Testis (tissue), 3 donors: ENCODE measurements around the gene ZNF786. TPM values are rescaled to one million over a fixed set of nuclear protein-coding genes. Genes with fewer than 3 reads are reported as not detected.
"Not testable (repeated sequence)": the region's sequence is repeated elsewhere in the genome, so short reads cannot be mapped to it uniquely, and the experiment has no call there.

Source experiments
- DNase-seq: peaks from one replicate; pipeline ENCODE4 v3.0.0-alpha.2; 2019
- H3K27ac ChIP-seq, 2 donors: fragments of 200-600 bp; sonication (generic); one replicate each; pipeline ENCODE4 v1.5.1; 2019
- H3K27me3 ChIP-seq: fragments of 200-600 bp; sonication (generic); one replicate; pipeline ENCODE4 v1.5.1; 2019
- H3K36me3 ChIP-seq: fragments of 200-600 bp; sonication (generic); one replicate; pipeline ENCODE4 v1.5.1; 2017; ENCODE audit warnings: low read depth; ENCODE audit errors: missing control alignments
- H3K4me1 ChIP-seq: fragments of 200-600 bp; sonication (generic); one replicate; pipeline ENCODE4 v1.5.1; 2019
- H3K4me3 ChIP-seq, 2 donors: fragments of 200-600 bp; sonication (generic); one replicate each; pipeline ENCODE4 v1.5.1; 2017 to 2019
- H3K9me3 ChIP-seq: fragments of 200-600 bp; sonication (generic); one replicate; pipeline ENCODE4 v1.5.1; 2017
- POLR2A ChIP-seq: fragments of 450-650 bp; IDR thresholded peaks from one replicate; pipeline ENCODE4 v1.6.1; 2017; ENCODE audit warnings: antibody characterized with exemption, mild to moderate bottlenecking, moderate library complexity
- WGBS, 2 donors: methylation state at CpG; one replicate each; pipeline ENCODE4 v1.1.5; 2018; 5-methylcytosine and 5-hydroxymethylcytosine counted together
- intact Hi-C: fragments of 100-400 bp; cut with DNase I; formaldehyde crosslinking; loops from one replicate; pipeline ENCODE4 v1.15.1; 2023; ENCODE audit warnings: low total_unique reads
- polyA plus RNA-seq: library from polyadenylated mRNA; stranded (reverse); fragments of 350-450 nt; fragmentation: Illumina TruSeq; extraction: RNeasy Lipid Tissue Mini Kit (QIAGEN cat#74804); gene quantifications from one replicate; pipeline ENCODE4 v1.2.3, GENCODE V29; 2014; ENCODE audit warnings: low read depth, low replicate concordance; ENCODE audit not compliant: insufficient read depth
- total RNA-seq, 2 donors: library from RNA; depleted of rRNA; stranded (reverse); fragments of >200 nt; gene quantifications; one replicate each; pipeline ENCODE4 v1.2.3, GENCODE V29; 2016
- TF ChIP-seq, protein P1 (sequence below), 3 experiments: fragments of 450-650 bp in 2 of 3; fragments of 200-600 bp in 1 of 3; sonication (generic) in 1 of 3; IDR thresholded peaks; one replicate each; pipeline ENCODE4 v1.5.1; 2016 to 2019; ENCODE audit warnings: antibody characterized with exemption in 3 of 3, mild to moderate bottlenecking in 2 of 3, moderate library complexity in 1 of 3

ZNF786 gene
- total and polyA plus RNA-seq, 3 donors from 2014 or later: 2.6 to 8.8 (median 8.3) TPM

DNA sequence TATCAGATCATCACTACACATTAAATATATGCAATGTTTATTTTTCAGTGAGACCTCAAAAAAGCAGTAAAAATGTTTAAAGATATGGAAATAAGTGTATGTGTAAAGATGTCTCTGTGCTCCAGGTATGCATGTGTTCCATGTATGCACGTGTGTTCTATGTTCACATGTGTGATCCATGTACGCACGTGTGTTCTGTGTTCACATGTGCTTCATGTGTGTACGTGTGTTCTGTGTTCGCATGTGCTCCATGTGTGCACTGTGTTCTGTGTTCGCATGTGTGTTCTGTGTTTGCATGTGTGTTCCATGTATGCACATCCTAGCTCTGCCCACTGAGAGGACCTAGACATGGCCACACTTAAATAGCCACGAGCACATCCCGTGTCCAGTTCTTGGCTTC is 46.6 kb downstream of the ZNF786 start:
- WGBS, 2 donors: 89 to 90% methylated on average over 8 of the region's 8 CpGs
- no peak overlapping the region for H3K27ac ChIP-seq
- intact Hi-C loops: no loop called here
- H3K27me3 ChIP-seq: no peaks in the 10 kb centered on the region
- no peaks in the 10 kb centered on the region for H3K4me1 ChIP-seq
- no peak for DNase-seq
- no peak overlapping the region for H3K4me3 ChIP-seq
- no peak for TF ChIP-seq POLR2A
- TF ChIP-seq, protein P1, sequence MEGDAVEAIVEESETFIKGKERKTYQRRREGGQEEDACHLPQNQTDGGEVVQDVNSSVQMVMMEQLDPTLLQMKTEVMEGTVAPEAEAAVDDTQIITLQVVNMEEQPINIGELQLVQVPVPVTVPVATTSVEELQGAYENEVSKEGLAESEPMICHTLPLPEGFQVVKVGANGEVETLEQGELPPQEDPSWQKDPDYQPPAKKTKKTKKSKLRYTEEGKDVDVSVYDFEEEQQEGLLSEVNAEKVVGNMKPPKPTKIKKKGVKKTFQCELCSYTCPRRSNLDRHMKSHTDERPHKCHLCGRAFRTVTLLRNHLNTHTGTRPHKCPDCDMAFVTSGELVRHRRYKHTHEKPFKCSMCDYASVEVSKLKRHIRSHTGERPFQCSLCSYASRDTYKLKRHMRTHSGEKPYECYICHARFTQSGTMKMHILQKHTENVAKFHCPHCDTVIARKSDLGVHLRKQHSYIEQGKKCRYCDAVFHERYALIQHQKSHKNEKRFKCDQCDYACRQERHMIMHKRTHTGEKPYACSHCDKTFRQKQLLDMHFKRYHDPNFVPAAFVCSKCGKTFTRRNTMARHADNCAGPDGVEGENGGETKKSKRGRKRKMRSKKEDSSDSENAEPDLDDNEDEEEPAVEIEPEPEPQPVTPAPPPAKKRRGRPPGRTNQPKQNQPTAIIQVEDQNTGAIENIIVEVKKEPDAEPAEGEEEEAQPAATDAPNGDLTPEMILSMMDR (IDR thresholded peaks at IDR 0.05): no peak
- no peaks in the 10 kb centered on the region for H3K36me3 ChIP-seq
- no peaks in the 10 kb centered on the region for H3K9me3 ChIP-seq

DNA sequence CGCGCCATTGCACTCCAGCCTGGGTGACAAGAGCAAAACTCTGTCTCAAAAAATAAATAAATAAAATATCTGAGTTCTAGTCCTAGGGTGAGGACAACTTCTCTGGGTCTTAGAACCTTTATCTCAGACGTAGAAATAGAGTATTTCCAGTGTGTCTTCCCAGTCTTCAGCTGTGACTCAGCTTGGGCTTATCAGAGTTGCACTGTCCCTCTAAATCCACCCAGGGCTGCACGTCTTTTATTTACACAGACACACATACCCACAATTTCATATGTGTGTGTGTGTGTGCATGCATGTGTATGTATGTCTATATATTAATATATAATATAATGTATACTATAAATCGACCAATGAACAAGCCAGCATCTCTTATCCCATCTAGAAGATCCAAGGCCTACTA is 49.2 kb downstream of the ZNF786 start:
- H3K9me3 ChIP-seq: no peaks in the 10 kb centered on the region
- H3K27me3 ChIP-seq: no peaks in the 10 kb centered on the region
- H3K4me3 ChIP-seq: no peak overlapping the region
- 74 to 77% methylated on average over 5 of the region's 5 CpGs for WGBS, 2 donors
- H3K27ac ChIP-seq: no peak overlapping the region
- no peak for DNase-seq
- TF ChIP-seq POLR2A: no peak
- TF ChIP-seq, protein P1 (IDR thresholded peaks at IDR 0.05): no peak
- H3K4me1 ChIP-seq: no peaks in the 10 kb centered on the region
- intact Hi-C loops: no loop called here
- no peaks in the 10 kb centered on the region for H3K36me3 ChIP-seq

DNA sequence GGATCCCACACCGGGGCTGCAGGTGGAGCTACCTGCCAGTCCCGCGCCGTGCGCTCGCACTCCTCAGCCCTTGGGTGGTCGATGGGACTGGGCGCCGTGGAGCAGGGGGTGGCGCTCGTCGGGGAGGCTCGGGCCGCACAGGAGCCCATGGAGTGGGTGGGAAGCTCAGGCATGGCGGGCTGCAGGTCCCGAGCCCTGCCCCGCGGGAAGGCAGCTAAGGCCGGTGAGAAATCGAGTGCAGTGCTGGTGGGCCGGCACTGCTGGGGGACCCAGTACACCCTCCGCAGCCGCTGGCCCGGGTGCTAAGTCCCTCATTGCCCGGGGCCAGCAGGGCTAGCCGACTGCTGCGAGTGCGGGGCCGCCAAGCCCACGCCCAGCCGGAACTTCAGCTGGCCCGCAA is 51.9 kb downstream of the ZNF786 start:
- DNase-seq, H3K4me1 ChIP-seq, H3K27me3 ChIP-seq, H3K36me3 ChIP-seq, intact Hi-C loops, H3K9me3 ChIP-seq, H3K27ac ChIP-seq: not testable (repeated sequence)
- H3K4me3 ChIP-seq: peak overlapping the region in 1 of 2 donors; percentile 31
- WGBS, 2 donors: 41 to 87% methylated on average over 23 to 32 of the region's 32 CpGs

DNA sequence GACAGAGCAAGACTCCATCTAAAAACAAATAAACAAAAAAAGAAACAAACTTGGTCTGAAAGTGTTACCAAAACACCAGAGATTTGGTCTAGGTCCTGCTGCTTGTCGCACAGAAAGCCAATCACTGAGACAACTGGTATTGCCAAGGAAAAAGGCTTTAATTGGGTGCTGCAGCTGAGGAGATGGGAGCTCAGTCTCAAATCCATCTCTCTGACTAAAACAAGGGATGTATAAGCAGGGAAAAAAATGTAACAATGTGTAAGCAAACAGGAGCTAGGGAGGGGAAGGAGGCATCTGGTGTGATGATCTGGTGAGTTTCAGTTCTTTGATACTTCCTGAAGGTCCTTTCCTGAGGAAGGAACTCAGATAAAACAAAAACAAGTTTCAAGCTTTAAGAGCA is 53.8 kb downstream of the ZNF786 start:
- 94% methylated on average over 1 of the region's 1 CpG for WGBS, 2 donors
- Histone ChIP-seq H3K27ac (no peak overlapping the region), H3K36me3 (no peaks in the 10 kb centered on the region), H3K4me1 (no peaks in the 10 kb centered on the region), H3K9me3 (no peaks in the 10 kb centered on the region), H3K4me3 (no peak overlapping the region), H3K27me3 (no peaks in the 10 kb centered on the region)
- no peak for TF ChIP-seq POLR2A
- TF ChIP-seq, protein P1 (IDR thresholded peaks at IDR 0.05): no peak
- intact Hi-C loops: no loop called here
- no peak for DNase-seq

DNA sequence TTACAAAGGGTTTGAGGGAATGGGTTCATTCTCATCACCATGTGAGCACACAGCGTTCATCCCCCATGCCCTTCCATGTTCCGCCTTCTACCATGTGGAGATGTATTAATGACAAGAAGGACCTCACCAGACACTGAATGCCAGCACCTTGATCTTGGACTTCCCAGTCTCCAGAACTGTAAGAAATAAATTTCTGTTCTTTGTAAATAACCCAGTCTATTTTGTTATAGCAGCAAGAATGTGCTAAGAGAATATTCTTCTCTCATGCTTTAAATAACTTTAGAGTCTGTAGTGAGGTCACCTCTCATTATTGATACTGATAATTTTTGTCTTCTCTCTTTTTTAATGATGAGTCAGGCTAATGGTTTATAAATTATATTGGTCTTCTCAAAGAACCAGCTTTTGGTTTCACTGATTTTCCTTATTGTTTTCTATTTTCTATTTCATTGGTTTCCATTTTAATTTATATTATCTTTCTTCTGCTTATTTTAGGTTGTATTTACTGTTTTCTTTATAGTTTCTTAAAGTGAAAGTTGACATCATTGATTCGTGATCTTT is 59.1 kb downstream of the ZNF786 start:
- peaks cover 5% of the 10 kb centered on the region for H3K4me1 ChIP-seq
- WGBS, 2 donors: 96 to 98% methylated on average over 3 of the region's 3 CpGs
- no peak for DNase-seq
- H3K9me3 ChIP-seq: no peaks in the 10 kb centered on the region
- no peaks in the 10 kb centered on the region for H3K36me3 ChIP-seq
- H3K27me3 ChIP-seq: no peaks in the 10 kb centered on the region
- intact Hi-C loops: no loop called here
- H3K4me3 ChIP-seq: no peak overlapping the region
- TF ChIP-seq, protein P1 (IDR thresholded peaks at IDR 0.05): no peak
- TF ChIP-seq POLR2A: no peak
- H3K27ac ChIP-seq: no peak overlapping the region

DNA sequence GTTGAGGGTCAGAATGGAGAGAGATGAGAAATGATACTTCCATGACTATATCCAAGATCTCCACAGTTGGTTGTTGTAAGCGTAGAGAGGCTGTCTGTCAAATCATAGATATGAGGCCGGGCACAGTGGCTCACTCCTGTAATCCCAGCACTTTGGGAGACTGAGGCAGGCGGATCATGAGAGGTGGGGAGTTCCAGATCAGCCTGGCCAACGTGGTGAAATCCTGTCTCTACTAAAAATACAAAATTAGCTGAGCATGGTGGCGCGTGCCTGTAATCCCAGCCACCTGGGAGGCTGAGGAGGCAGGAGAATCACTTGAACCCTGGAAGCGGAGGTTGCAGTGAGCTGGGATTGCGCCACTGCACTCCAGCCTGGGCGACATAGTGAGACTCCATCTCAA is 60.1 kb downstream of the ZNF786 start:
- H3K4me3 ChIP-seq, DNase-seq, H3K4me1 ChIP-seq, H3K27ac ChIP-seq, H3K27me3 ChIP-seq, H3K36me3 ChIP-seq, intact Hi-C loops, H3K9me3 ChIP-seq: not testable (repeated sequence)
- WGBS, 2 donors: 90 to 95% methylated on average over 9 of the region's 9 CpGs
